ENCODE measurements around the gene CGNL1.

CGNL1 gene

DNA sequence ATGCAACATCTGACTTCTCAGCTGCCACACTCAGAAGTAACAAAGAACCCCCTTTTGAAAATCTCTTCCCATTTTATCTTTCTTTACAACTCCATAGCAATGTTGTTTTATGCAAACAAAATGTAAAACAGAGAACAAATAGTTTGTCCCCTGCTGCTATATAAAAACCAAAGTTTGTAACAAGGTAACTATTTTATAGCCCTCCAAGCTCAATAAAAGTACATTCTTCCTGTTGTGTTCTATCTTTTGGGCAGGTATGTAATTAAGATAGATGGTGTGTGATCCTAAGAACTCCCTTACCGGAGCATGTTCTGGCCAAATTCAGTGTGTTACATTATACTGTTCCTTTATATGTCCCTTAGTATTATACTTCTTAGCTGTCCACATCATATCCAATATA is 12.6 kb upstream of the CGNL1 start:
- no peak overlapping the region for H3K4me3 ChIP-seq (ENCODE audit: low read depth, low read length)
- TF ChIP-seq, protein P1, sequence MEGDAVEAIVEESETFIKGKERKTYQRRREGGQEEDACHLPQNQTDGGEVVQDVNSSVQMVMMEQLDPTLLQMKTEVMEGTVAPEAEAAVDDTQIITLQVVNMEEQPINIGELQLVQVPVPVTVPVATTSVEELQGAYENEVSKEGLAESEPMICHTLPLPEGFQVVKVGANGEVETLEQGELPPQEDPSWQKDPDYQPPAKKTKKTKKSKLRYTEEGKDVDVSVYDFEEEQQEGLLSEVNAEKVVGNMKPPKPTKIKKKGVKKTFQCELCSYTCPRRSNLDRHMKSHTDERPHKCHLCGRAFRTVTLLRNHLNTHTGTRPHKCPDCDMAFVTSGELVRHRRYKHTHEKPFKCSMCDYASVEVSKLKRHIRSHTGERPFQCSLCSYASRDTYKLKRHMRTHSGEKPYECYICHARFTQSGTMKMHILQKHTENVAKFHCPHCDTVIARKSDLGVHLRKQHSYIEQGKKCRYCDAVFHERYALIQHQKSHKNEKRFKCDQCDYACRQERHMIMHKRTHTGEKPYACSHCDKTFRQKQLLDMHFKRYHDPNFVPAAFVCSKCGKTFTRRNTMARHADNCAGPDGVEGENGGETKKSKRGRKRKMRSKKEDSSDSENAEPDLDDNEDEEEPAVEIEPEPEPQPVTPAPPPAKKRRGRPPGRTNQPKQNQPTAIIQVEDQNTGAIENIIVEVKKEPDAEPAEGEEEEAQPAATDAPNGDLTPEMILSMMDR (conservative IDR thresholded peaks at IDR 0.05; ENCODE audit: low read depth, low read length): no peak

DNA sequence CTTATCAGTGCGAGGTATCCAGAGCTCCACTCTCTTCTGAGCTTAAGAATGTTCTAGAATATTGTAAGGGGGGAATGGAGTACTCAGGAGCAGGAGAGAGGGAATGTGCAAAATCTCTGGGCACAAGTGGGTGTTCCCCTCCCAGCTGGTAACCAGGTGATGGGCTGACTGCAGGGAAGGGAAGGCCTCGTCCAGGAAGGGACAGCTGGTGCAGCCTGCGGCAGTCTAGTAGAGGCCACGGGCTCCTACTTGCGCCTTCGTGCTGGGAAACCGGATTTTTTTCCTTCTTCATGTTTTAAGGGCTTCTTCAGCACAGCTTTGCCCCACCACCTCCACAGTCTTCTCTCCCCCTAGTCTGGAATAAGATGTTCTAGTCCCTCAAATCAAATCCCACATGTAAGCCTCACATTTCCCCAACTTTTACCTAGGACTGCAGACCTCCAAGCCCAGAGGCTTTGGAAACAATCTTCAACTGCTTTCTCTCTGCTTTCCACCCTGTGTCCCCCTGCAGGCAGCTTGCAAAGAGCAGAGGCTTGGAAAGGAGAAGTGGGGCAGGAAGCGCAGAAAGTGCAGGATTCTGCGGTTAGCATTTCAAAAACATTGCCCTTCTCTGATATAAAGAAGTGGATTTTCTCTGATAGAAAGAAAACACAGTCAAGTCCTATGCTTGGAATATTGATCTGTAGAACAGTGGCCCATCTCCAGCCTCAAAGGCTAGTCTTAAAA is 11.9 kb upstream of the CGNL1 start:
- peak; percentile 57 for DNase-seq (ENCODE audit: low read depth)
- no peak overlapping the region for H3K4me3 ChIP-seq (ENCODE audit: low read depth, low read length)
- TF ChIP-seq, protein P1 (conservative IDR thresholded peaks at IDR 0.05; ENCODE audit: low read depth, low read length): peak; percentile 74

More for the DNA sequence above, 12.6 kb upstream of the CGNL1 start:
- DNase-seq (ENCODE audit: low read depth): no peak

DNA sequence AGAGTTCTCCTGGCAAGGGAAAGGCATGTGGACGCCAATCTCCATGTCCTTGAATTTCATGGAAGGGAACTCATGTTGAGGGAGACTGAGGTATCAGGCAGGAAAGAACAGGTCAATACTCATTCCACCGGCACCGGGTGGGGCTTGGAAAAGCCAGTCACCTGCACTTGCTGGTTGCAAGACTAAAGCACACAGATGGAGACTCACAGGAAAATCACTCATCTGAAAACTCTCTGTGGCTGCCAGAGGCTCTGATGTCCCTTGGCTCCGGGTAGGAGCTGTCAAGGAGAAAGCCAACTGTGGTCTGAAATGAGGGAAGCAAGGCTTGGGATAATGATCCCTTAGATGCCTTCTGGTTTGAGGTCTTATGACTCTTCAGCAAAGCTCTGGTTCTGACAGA is 8.7 kb upstream of the CGNL1 start:
- no peak for DNase-seq (ENCODE audit: low read depth)
- H3K4me3 ChIP-seq (ENCODE audit: low read depth, low read length): no peak overlapping the region
- TF ChIP-seq, protein P1 (conservative IDR thresholded peaks at IDR 0.05; ENCODE audit: low read depth, low read length): no peak

DNA sequence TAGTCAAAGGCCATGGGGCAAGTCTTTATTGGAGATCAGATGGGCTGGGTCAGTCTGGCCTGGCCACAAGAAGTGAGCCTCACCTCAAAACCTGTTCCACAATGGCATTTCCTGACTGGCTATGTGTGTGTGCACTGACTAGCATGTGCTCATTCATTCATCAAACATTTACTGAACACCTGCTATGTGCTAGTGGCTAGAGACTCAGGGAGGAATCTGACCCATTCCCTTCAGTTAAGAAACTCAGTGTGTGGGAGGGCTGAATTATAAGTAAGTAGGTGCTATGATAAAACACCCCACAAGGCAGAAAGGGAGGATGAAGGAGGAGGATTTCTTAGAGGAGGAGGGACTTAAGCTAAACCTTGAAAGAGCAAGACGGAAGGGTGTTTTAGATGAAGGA is 5.4 kb upstream of the CGNL1 start:
- no peak overlapping the region for H3K4me3 ChIP-seq (ENCODE audit: low read depth, low read length)
- no peak for DNase-seq (ENCODE audit: low read depth)
- TF ChIP-seq, protein P1 (conservative IDR thresholded peaks at IDR 0.05; ENCODE audit: low read depth, low read length): no peak

DNA sequence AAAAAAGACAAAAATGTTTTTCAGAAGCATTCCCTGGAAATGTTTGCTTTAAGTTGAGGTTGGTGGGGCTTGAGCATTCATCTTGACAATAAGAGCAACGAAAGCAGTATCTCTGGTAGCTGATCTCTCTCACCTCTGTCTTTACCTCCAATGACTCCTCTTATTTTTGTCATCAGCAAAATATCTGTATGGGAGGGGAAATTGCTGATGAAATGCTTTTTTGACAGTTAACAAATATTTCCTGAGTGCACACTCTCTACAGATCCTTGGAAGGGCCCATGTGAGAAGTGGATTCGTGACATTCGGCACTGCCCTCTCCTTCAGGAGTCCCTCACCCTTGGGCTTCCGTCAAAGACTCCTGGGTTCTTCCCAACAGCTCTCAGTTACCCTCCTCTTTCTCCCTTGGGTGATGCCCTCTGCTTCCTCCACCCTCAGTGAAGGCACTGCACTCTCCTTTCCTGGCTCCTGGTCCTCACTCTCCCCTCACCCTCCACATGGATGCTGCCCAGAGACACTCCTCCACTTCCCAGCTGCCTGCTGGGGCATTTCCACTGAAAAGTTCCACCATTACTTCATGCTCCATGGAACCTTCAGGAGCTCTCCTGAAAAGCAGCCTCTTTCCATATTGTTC is 2.9 kb upstream of the CGNL1 start:
- no peak for DNase-seq (ENCODE audit: low read depth)
- TF ChIP-seq, protein P1 (conservative IDR thresholded peaks at IDR 0.05; ENCODE audit: low read depth, low read length): no peak
- H3K4me3 ChIP-seq (ENCODE audit: low read depth, low read length): no peak overlapping the region

DNA sequence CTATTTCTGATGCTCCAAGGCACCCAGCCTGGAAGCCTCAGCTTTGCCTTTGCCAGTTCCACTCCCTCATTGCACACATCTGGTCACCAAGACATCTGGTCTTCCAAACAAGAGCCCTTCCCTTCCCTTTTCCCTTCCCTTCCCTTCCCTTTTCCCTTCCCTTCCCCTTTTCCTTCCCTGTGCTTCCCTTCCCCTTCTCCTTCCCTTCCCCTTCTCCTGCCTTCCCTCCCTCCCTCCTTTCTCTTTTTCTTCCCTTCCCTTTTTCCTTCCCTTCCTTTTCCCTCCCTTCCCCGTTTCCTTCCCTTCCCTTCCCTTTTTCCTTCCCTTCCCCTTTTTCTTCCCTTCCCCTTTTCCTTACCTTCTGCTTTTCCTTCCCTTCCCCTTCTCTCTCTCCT is 2.4 kb upstream of the CGNL1 start:
- H3K4me3 ChIP-seq (ENCODE audit: low read depth, low read length): no peak overlapping the region
- TF ChIP-seq, protein P1 (conservative IDR thresholded peaks at IDR 0.05; ENCODE audit: low read depth, low read length): no peak
- no peak for DNase-seq (ENCODE audit: low read depth)
